Esophagus muscularis mucosa (tissue), 4 donors: ENCODE measurements around the gene MRPL14. TPM values are rescaled to one million over a fixed set of nuclear protein-coding genes. Genes with fewer than 3 reads are reported as not detected.
A peak's percentile ranks its signal among the peaks of the same experiment; 100 is the strongest.

Experiments used
- DNase-seq: peaks from one replicate; pipeline ENCODE4 v3.0.0-alpha.2; 2017; ENCODE audit errors: extremely low spot score
- H3K27ac ChIP-seq, 4 donors: fragments of 200-600 bp; sonication (generic); replicated peaks in 1 of 4; 1 replicate in 3 of 4; 2 replicates in 1 of 4; pipeline ENCODE4 v1.5.1; 2016 to 2019; ENCODE audit warnings: mild to moderate bottlenecking in 1 of 4
- H3K27me3 ChIP-seq, 4 donors: fragments of 200-600 bp; sonication (generic); one replicate each; pipeline versions ENCODE4 v1.5.1 to v1.6.0; 2016 to 2019
- H3K36me3 ChIP-seq, 4 donors: fragments of 200-600 bp; sonication (generic); one replicate each; pipeline ENCODE4 v1.5.1; 2016 to 2019
- H3K4me1 ChIP-seq, 4 donors: fragments of 200-600 bp; sonication (generic); one replicate each; pipeline ENCODE4 v1.5.1; 2016 to 2019
- H3K4me3 ChIP-seq, 4 donors: fragments of 200-600 bp; sonication (generic); 1 replicate in 2 of 4; 2 replicates in 2 of 4; pipeline ENCODE4 v1.5.1; 2016 to 2019; ENCODE audit warnings: mild to moderate bottlenecking in 4 of 4, moderate library complexity in 1 of 4
- H3K9me3 ChIP-seq, 4 donors: fragments of 200-600 bp; sonication (generic); 1 replicate in 3 of 4; 2 replicates in 1 of 4; pipeline ENCODE4 v1.5.1; 2016 to 2019
- CTCF ChIP-seq, 3 experiments: fragments of 200-600 bp in 2 of 3; fragments of 450-650 bp in 1 of 3; sonication (generic) in 2 of 3; IDR thresholded peaks; one replicate each; pipeline ENCODE4 v1.5.1; 2017 to 2019; ENCODE audit warnings: antibody characterized with exemption in 3 of 3, mild to moderate bottlenecking in 2 of 3, moderate library complexity in 1 of 3
- EP300 ChIP-seq: sonication (generic); formaldehyde crosslinking; IDR thresholded peaks from one replicate; pipeline ENCODE4 v1.6.1; 2017; ENCODE audit warnings: antibody characterized with exemption
- POLR2A ChIP-seq: fragments of 450-650 bp; IDR thresholded peaks from one replicate; pipeline ENCODE4 v1.6.1; 2017; ENCODE audit warnings: antibody characterized with exemption, moderate library complexity, mild to moderate bottlenecking, low read depth
- POLR2AphosphoS5 ChIP-seq, 2 donors: sonication (generic); formaldehyde crosslinking; IDR thresholded peaks; one replicate each; pipeline ENCODE4 v1.6.1; 2017; ENCODE audit warnings: antibody characterized with exemption in 2 of 2
- WGBS: methylation state at CpG from one replicate; pipeline ENCODE4 v1.1.5; 2018; 5-methylcytosine and 5-hydroxymethylcytosine counted together
- intact Hi-C: fragments of 100-400 bp; cut with DNase I; formaldehyde crosslinking; loops from one replicate; pipeline ENCODE4 v1.15.1; 2023
- total RNA-seq, 4 donors: library from RNA; depleted of rRNA; stranded (reverse); fragments of >200 nt; gene quantifications; one replicate each; pipeline versions ENCODE4 v1.1.0 to v1.2.1, GENCODE V29; 2016

The MRPL14 gene
- total RNA-seq, 4 donors from 2014 or later: 30.3 to 44.2 (median 41.1) TPM

GRCh38 chr6:44156494-44157151 lies 29.4 kb upstream of the MRPL14 start:
- no peak overlapping the region for H3K27ac ChIP-seq
- intact Hi-C loops: no loop called here
- H3K4me1 ChIP-seq: peaks cover 2 to 4% (median 3%) of the 10 kb centered on the region in 4 donors
- peaks cover 0 to 19% (median 12%) of the 10 kb centered on the region in 4 donors for H3K36me3 ChIP-seq
- no peaks in the 10 kb centered on the region for H3K9me3 ChIP-seq
- DNase-seq: no peak
- no peak overlapping the region for H3K4me3 ChIP-seq
- TF ChIP-seq POLR2AphosphoS5 (IDR thresholded peaks at IDR 0.05): no peak
- TF ChIP-seq EP300: no peak
- no peak for TF ChIP-seq POLR2A
- no peak for TF ChIP-seq CTCF (IDR thresholded peaks at IDR 0.05)
- H3K27me3 ChIP-seq: no peaks in the 10 kb centered on the region
- 95% methylated on average over 8 of the region's 9 CpGs for WGBS

DNA sequence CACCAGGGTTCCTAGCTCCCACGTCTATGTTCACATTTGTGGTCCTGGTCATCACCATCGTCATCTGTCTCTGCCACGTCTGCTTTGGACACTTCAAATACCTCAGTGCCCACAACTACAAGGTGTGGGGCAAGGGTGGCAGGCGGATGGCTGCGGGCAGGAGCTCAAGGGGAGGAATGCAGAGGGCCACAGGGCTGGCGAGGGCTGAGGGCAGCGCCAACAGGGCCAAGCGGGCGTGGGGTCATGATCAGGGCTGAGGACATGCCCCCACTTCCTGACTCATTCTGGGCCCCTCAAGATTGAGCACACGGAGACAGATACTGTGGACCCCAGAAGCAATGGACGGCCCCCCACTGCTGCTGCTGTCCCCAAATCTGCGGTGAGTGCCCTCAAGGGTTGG lies 26.8 kb upstream of the MRPL14 start:
- peaks cover 8 to 37% (median 24%) of the 10 kb centered on the region in 4 donors for H3K36me3 ChIP-seq

GRCh38 chr6:44152533-44152932 lies 25.3 kb upstream of the MRPL14 start:
- H3K4me1 ChIP-seq: peaks cover 4 to 7% (median 6%) of the 10 kb centered on the region in 4 donors
- no peaks in the 10 kb centered on the region for H3K9me3 ChIP-seq
- H3K27me3 ChIP-seq: no peaks in the 10 kb centered on the region
- intact Hi-C loops: loop anchor here (1.0 kb wide), 1 partner anchor 54 kb away; no protein-coding TSS in a partner anchor
- no peak overlapping the region for H3K4me3 ChIP-seq
- TF ChIP-seq EP300 (no peak), CTCF (IDR thresholded peaks at IDR 0.05) (no peak), POLR2A (no peak), POLR2AphosphoS5 (IDR thresholded peaks at IDR 0.05) (no peak)
- 94% methylated on average over 14 of the region's 19 CpGs for WGBS
- H3K27ac ChIP-seq: no peak overlapping the region
- no peak for DNase-seq
- peaks cover 8 to 52% (median 38%) of the 10 kb centered on the region in 4 donors for H3K36me3 ChIP-seq

More for the DNA sequence above, 26.8 kb upstream of the MRPL14 start:
- no peaks in the 10 kb centered on the region for H3K27me3 ChIP-seq
- H3K27ac ChIP-seq: no peak overlapping the region
- no peak for DNase-seq
- intact Hi-C loops: no loop called here
- TF ChIP-seq POLR2AphosphoS5 (IDR thresholded peaks at IDR 0.05) (no peak), EP300 (no peak)
- WGBS: 90% methylated on average over 12 of the region's 12 CpGs
- H3K4me1 ChIP-seq: peaks cover 4 to 7% (median 6%) of the 10 kb centered on the region in 4 donors
- H3K9me3 ChIP-seq: no peaks in the 10 kb centered on the region
- H3K4me3 ChIP-seq: no peak overlapping the region

- no peaks in the 10 kb centered on the region for H3K27me3 ChIP-seq
- H3K4me3 ChIP-seq: no peak overlapping the region
- no peak overlapping the region for H3K27ac ChIP-seq
- TF ChIP-seq CTCF (IDR thresholded peaks at IDR 0.05): no peak
- no peak for TF ChIP-seq EP300
- TF ChIP-seq POLR2A: no peak
- no peak for TF ChIP-seq POLR2AphosphoS5 (IDR thresholded peaks at IDR 0.05)
- 79% methylated on average over 5 of the region's 8 CpGs for WGBS
- peaks cover 4 to 7% (median 6%) of the 10 kb centered on the region in 4 donors for H3K4me1 ChIP-seq
- DNase-seq: no peak
- no peaks in the 10 kb centered on the region for H3K9me3 ChIP-seq
- intact Hi-C loops: loop anchor here (1.0 kb wide), 1 partner anchor 54 kb away; no protein-coding TSS in a partner anchor
- peaks cover 8 to 57% (median 41%) of the 10 kb centered on the region in 4 donors for H3K36me3 ChIP-seq
Observed at GRCh38 chr6:44152109-44152461, 24.8 kb upstream of the MRPL14 start.

DNA sequence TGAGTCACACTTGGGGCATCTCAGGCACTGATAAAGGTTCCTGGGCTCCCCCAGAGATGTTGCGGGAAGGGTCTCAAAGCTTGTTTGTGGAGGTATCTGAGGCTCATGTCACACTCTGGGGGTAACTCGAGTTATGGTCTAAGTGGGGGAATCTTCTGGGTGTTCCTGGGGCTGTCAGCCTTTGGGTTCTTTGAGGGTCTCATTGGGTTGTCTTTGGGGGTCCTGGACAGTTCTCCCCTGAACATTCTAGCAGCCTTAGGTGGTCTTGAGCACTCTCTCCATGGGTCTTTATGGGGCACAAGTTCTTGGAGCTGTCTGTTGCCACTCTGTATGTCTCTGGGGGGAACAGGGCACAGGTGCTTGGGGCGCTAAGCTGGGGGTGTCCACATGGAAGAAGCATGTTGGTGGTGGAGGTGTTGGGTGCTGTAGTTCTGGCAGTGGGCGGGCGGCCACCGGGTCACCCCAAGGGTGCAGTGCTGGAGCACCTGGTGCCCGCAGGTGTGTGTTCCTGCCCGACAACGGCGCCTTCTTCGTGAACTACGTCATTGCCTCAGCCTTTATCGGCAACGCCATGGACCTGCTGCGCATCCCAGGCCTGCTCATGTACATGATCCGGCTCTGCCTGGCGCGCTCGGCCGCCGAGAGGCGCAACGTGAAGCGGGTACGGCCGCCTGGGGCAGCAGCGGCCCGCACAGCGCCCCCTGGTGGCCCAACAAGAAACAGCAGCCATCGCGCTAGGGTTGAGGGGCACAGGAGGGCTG lies 24.3 kb upstream of the MRPL14 start:
- TF ChIP-seq POLR2A (no peak), POLR2AphosphoS5 (IDR thresholded peaks at IDR 0.05) (peak; percentile 19 to 77), CTCF (IDR thresholded peaks at IDR 0.05) (peak in 2 of 3 experiments; percentile 97 to 99), EP300 (no peak)
- Histone ChIP-seq H3K4me3 (no peak overlapping the region), H3K27me3 (no peaks in the 10 kb centered on the region), H3K36me3 (peaks cover 8 to 62% (median 43%) of the 10 kb centered on the region in 4 donors), H3K9me3 (no peaks in the 10 kb centered on the region), H3K4me1 (peaks cover 4 to 7% (median 6%) of the 10 kb centered on the region in 4 donors), H3K27ac (no peak overlapping the region)
- 47% methylated on average over 4 of the region's 31 CpGs for WGBS
- DNase-seq: no peak
- intact Hi-C loops: loop anchor here (1.0 kb wide), 1 partner anchor 53 kb away; no protein-coding TSS in a partner anchor
